ENCODE data around the gene SLC39A3. TPM values are rescaled to one million over a fixed set of nuclear protein-coding genes. Genes with fewer than 3 reads are reported as not detected.

SLC39A3 gene
- total RNA-seq, 1 donor from 2014 or later, result 72.7 TPM

GRCh38 chr19:2727640-2727944, 12.2 kb downstream of the SLC39A3 start:
- Histone ChIP-seq H3K27me3 (no peaks in the 10 kb centered on the region), H3K9me3 (no peaks in the 10 kb centered on the region), H3K4me1 (peaks cover 7 to 9% of the 10 kb centered on the region in 2 donors), H3K4me3 (no peak overlapping the region), H3K27ac (no peak overlapping the region), H3K36me3 (peaks cover 8 to 10% of the 10 kb centered on the region in 2 donors)
- DNase-seq (ENCODE audit: low spot score in 2 of 2), result no peak
- TF ChIP-seq CTCF (IDR thresholded peaks at IDR 0.05), result no peak
- intact Hi-C loops (cut with DNase I), result no loop called here

- no peak overlapping the region for H3K4me3 ChIP-seq
- H3K27me3 ChIP-seq, result no peaks in the 10 kb centered on the region
- no peak for DNase-seq (ENCODE audit: low spot score in 2 of 2)
- no peaks in the 10 kb centered on the region for H3K9me3 ChIP-seq
- intact Hi-C loops (cut with DNase I), result no loop called here
- H3K36me3 ChIP-seq, result peaks cover 3 to 6% of the 10 kb centered on the region in 2 donors
- H3K27ac ChIP-seq, result no peak overlapping the region
- TF ChIP-seq CTCF (IDR thresholded peaks at IDR 0.05), result no peak
- peaks cover 7 to 10% of the 10 kb centered on the region in 2 donors for H3K4me1 ChIP-seq
These were observed 12.7 kb downstream of the SLC39A3 start for GRCh38 chr19:2726904-2727639.

DNA sequence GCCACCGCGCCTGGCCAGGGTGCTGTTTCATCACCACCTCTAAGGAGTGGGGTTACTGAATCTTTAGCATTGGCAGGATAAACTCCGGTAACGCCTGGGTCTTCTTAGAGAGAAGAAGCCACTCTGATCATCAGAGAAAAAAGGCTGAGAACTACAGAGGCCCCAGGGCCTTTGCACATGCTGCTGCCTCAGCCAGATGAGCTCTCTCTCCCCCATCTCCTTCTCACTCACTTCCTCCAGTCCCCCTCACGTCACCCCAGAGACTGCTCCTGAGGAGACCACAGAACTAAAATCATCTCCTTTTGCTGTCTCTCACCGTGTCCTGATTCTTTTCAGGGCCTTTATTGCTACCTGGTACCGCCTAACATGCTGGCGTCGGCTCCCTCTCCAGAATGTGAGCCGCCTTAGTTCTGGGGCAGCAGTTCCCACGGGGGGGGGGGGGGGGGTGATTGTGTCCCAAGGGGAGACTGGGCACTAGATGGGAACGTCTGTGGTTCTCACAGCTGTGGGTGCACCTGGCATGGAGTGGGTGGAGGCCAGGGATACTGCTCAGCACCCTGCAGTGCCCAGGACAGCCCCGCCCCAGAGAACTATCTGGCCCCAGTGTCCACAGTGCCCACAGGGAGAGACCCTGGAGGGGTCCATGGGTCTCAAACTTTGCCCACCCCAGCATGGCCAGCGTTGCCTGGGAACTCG, 13.5 kb downstream of the SLC39A3 start:
- intact Hi-C loops (cut with DNase I), result no loop called here
- Histone ChIP-seq H3K27ac (no peak overlapping the region), H3K9me3 (no peaks in the 10 kb centered on the region), H3K27me3 (no peaks in the 10 kb centered on the region), H3K4me3 (no peak overlapping the region), H3K4me1 (peaks cover 7 to 10% of the 10 kb centered on the region in 2 donors), H3K36me3 (no peaks in the 10 kb centered on the region)
- TF ChIP-seq CTCF (IDR thresholded peaks at IDR 0.05), result no peak
- no peak for DNase-seq (ENCODE audit: low spot score in 2 of 2)

DNA sequence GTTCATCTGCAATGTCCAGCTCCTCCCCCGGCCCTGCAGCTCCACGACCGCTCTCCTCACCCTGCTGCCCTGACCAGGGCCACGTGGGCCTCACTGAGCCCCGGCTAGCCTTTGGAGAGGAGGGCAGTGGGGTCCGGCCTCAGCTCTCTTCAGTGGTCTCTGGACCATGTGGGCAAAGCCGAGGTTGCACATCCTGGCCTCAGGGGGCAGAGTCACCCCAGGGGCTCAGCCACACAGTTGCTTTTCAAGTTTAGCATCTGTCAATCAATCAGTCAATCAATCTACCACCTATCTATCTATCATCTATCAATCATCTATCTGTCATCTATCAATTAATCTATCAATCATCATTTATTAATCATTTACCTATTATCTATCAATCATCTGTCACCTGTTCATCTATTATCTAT, 15.7 kb downstream of the SLC39A3 start:
- no peaks in the 10 kb centered on the region for H3K36me3 ChIP-seq
- peaks cover 11% of the 10 kb centered on the region for H3K27me3 ChIP-seq
- intact Hi-C loops (cut with DNase I), result no loop called here
- H3K27ac ChIP-seq, result peak overlapping the region in 1 of 2 donors; percentile 58
- peaks cover 16 to 17% of the 10 kb centered on the region in 2 donors for H3K4me1 ChIP-seq
- TF ChIP-seq CTCF (IDR thresholded peaks at IDR 0.05), result no peak
- no peak for DNase-seq (ENCODE audit: low spot score in 2 of 2)
- no peak overlapping the region for H3K4me3 ChIP-seq
- H3K9me3 ChIP-seq, result no peaks in the 10 kb centered on the region

DNA sequence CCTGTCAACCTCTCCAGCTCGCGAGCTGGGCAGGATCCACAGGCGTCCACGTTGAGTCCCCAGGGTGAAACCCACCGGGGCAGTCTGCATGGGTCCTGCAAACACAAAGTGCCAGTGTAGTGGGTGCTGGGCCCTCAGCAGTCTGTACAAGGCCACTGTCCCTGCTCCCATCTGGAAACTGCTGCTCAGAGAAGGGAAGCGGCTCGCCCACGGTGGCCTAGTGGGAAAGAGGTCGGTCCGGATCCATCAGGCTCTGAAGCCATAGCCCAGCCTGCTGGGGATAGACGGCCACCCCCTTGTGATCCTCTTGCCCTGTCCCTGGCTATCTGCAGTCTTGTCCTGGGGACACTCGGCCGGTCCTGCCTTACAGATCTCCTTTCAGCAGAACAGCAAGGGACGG, 16.1 kb downstream of the SLC39A3 start:
- Histone ChIP-seq H3K4me1 (peaks cover 16 to 17% of the 10 kb centered on the region in 2 donors), H3K36me3 (no peaks in the 10 kb centered on the region), H3K27ac (peak overlapping the region; percentile 44 to 58), H3K4me3 (no peak overlapping the region), H3K9me3 (no peaks in the 10 kb centered on the region), H3K27me3 (peaks cover 11% of the 10 kb centered on the region)
- intact Hi-C loops (cut with DNase I), result loop anchor here (1.0 kb wide), 1 partner anchor 17 kb away; the partner anchor contains the start of gene SLC39A3
- TF ChIP-seq CTCF (IDR thresholded peaks at IDR 0.05), result no peak
- no peak for DNase-seq (ENCODE audit: low spot score in 2 of 2)

Data from ascending aorta (tissue), 2 donors.